ENCODE data around the gene FANCE.

GRCh38 chr6:35480176-35480575 is 28.0 kb downstream of the FANCE start:
- TF ChIP-seq CTCF (IDR thresholded peaks at IDR 0.05) (no peak), POLR2AphosphoS5 (IDR thresholded peaks at IDR 0.05; ENCODE audit: low read depth, low read length) (no peak)
